NOMO-1 treated with DMSO at 0.1 percent for 48 hours (cell line): ENCODE results near the gene DLG3.

Source experiments
- DNase-seq: peaks from one replicate; lab custom pipeline; 2025; ENCODE audit not compliant: unreplicated experiment; lab: John Stamatoyannopoulos, UW

The DLG3 gene

DNA sequence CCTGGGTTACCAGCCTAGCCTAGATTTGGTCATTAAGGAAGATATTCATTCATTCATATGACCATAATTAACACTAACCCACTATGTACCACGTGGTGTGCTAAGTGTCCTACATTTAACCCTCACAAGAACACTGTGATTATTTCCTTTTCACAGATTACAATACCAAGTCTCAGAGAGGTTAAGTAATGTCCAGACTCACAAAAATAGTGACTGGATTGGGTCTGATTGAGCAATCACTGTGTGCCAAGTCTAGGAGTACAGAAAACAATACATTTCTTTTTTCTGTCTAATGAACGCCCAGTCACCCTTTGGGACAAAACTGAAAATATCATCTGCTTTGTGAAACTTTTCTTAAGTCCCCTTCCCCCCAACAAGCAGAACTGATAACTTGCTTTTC lies 7.6 kb upstream of the DLG3 start:
- DNase-seq = peak; percentile 29

DNA sequence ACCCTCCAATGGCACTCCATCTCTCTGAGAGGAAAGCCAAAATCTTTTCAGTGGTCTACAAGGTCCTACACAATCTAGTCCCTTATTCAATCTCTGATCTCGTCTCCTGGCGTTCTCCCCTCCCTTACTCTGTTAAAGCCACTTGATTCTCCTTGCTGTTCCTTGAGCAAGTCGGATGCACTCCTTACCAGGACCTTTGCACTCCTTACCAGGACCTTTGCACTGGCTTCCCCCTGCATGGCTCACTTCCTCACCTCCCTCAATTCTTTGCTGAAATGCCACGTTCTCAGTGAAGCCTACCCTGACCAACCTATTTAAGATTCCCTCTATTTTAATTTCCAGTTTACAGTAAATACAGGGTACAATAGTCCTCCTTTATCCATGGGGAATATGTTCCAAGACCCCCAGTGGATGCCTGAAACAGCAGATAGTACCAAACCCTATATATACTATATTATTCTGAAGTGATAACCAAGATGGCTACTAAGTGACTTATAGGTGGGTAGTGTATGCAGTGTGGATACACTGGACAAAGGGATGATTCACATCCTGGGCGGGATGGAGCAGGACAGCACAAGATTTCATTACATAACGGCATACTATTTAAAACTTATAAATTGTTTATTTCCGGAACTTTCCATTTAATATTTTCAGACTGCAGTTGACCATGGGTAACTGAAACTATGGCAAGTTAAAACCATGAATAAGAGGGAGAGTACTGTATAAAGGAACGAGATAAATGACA lies 6.5 kb upstream of the DLG3 start:
- DNase-seq = no peak

DNA sequence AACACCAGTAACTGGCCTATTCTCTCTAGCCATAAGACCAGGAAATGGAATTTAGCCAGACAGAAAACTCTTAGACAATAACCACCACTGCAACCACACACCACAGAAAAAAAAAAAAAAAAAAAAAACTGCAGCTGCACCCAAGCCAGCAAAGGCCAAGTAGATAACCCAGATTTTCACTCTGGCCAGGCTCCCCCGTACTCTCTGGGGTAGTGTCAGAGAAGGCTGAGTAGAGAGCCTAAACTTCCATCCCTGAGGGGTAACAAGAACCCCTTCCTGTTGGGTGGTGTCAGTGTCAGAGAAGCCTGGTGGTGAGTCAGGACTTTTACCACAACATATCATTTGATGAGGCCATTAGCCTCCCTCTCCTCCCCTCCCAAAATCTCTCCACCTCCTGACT lies 5.6 kb upstream of the DLG3 start:
- no peak for DNase-seq

DNA sequence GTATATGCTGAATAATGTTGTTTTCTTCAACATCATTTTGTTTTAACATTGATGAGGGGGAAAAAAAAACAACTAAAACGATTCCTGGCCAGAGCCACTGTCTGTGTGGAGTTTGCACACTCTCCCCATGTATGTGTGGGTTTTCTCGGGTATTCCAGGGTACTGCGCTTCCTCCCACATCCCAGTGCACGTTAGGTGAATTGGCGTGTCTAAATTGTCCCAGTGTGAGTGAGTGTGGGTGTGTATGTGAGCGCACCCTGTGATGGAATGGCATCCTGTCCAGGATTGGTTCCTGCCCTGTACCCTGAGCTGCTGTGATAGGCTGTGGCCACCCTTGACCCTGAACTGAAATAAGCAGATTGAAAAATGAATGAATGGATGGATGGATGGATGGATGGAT lies 2.4 kb upstream of the DLG3 start:
- DNase-seq = no peak

DNA sequence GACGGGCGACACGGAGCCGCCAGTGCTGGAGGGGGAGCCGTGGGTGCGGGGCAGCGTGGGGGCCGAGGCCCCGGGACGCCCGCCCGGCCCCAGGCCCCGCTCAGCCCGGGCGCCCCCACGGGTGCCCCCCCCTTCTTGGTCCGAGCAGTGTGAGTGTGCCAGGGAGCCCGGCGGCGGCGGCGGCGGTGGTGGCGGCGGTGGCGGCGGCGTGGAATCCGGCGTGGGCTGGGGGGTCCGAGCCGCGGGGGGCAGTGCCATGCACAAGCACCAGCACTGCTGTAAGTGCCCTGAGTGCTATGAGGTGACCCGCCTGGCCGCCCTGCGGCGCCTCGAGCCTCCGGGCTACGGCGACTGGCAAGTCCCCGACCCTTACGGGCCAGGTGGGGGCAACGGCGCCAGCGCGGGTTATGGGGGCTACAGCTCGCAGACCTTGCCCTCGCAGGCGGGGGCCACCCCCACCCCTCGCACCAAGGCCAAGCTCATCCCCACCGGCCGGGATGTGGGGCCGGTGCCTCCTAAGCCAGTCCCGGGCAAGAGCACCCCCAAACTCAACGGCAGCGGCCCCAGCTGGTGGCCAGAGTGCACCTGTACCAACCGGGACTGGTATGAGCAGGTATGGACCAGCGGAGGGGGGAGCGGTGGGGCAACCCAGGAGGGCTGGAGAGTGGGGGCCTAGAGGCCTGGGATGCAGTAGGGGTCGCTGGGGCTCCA lies 466 bp downstream of the DLG3 start:
- no peak for DNase-seq

DNA sequence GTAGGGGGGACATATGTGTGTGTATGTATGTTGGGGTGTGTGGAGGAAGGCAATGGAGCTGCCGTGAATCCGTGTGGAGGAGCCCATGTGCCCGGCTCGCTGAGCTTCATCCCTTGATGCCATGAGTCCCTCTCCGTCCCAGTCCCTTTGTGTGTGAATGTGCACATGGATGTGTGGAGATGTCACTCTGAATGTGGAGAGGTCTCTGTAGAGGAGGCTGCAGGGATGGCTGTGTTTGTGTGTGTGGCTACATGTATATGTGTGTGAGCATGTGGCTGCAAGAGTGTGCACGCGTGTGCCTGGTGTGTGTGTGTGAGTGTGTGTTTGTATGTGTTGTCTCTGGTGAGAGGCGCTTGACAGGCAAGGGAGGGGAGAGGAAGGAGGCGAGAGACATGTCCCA lies 1.3 kb downstream of the DLG3 start:
- no peak for DNase-seq

DNA sequence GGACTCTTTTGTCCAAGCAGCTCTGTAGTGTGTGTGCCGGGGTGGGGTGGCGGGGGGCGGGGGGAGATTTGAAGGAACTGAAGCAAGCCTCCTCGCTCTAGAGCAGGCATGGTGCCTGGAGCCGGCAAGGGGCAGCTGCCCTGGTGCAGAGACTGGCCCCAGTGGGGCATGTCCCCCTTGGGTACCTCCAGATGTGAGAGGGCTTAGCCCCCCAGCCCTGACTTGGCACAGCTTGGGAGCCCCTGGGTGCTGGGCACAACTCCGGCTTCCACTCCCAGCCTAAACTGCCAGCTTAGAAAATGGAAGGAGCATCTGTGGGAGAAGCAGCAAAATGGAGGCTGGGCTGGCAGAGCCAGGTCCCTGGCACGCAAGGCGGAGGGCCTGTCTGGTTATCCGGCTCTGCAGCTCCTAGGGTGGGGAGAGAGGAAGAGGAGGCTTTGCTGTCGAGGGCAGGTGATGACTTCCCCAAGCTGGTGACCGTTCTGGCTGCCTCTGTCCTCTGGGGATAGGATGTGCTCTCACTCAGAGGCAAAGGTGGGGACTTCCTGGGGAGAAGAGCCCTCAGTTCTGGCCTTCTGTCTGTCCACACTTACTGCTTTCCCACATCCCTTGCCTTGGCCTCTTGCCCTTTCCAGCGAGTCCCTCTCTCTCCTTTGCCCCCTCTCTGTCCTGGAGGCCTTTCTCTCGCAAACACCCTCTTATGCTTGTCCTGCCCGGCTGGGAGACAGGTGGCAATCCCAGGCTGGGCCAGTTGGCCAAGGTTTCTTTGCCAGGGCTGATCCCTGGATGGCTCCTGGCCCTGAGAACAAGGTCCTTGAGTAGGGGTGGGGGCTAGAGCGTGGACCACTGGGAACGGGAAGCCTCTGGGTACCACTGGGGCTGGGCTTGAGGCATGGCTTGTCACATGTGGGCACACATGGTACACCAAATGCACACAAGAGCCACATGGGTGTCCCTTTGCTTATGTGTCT lies 2.0 kb downstream of the DLG3 start:
- DNase-seq = no peak

DNA sequence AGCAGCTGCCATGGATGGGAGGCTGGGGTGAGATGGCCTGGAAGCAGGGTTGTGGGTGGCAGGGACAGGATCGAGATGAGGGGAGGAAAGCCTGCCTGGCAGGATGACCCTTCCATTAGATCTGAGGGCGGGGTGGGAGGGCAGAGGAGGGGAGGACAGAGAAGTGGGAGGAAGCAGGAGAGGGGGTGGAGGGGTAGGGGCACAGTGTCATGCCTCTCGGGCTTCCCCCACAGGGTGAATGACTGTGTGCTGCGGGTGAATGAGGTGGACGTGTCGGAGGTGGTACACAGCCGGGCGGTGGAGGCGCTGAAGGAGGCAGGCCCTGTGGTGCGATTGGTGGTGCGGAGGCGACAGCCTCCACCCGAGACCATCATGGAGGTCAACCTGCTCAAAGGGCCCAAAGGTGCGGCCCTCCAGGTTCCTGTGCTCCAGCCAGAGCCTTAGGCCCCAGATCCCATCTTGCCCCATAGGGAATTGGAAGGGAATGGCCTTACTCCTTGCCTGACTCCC lies 4.9 kb downstream of the DLG3 start:
- DNase-seq = no peak

DNA sequence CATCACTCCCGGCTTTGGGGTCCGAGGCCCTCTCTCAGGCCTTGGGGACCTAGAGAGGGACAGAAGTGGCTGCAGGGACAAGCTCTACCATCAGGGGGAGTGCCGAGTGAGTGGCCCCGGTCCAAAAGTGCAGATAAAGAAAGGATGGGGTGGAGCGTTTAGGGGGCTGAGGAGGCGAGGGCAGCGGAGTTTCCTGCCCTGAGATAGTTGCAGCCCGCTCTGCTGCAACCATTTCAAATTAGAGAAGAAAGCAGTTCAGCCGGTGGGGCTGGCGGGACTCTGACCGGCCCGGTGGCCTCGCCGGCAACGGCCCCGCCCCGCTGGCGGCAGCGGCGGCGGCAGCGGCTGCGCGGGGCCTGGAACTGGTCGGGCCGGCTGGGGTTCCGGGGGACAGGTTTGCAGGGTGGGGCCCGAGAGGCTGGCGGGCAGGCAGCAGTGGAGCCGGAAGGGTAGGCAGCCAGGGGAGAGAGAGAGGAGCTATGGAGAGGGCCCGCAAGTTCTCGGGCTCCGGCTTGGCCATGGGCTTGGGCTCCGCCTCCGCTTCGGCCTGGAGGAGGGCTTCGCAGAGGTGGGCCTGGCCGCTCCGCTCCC lies 7.6 kb downstream of the DLG3 start:
- DNase-seq = no peak

DNA sequence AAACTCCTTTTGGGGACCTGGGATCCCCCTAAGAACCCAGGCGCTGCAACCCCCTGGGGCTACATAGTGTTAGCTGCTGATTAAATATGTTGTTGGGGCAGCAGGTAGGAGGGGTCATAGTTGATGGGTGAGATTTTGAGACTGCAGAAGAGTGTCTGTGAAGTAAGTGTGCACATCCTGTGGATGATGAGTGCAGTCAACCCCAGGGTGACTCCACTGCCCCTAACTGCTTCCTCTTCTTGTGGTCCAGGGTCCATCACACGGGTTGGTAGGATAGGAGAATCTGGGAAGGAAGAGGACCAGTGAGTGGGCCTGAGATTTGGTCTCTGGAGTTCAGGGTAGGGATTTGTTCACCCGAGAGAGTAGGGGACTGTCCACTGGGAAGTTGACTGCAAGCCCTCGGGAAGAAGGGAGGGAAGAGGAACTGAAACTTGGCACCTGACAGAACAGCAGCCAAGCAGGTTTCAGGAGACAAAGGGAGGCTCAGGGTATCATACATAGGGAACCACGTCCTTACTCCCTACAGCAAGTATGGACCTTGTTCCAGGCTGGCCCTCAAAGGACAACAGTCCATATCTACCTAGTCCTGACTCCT lies 8.5 kb downstream of the DLG3 start:
- DNase-seq = no peak

DNA sequence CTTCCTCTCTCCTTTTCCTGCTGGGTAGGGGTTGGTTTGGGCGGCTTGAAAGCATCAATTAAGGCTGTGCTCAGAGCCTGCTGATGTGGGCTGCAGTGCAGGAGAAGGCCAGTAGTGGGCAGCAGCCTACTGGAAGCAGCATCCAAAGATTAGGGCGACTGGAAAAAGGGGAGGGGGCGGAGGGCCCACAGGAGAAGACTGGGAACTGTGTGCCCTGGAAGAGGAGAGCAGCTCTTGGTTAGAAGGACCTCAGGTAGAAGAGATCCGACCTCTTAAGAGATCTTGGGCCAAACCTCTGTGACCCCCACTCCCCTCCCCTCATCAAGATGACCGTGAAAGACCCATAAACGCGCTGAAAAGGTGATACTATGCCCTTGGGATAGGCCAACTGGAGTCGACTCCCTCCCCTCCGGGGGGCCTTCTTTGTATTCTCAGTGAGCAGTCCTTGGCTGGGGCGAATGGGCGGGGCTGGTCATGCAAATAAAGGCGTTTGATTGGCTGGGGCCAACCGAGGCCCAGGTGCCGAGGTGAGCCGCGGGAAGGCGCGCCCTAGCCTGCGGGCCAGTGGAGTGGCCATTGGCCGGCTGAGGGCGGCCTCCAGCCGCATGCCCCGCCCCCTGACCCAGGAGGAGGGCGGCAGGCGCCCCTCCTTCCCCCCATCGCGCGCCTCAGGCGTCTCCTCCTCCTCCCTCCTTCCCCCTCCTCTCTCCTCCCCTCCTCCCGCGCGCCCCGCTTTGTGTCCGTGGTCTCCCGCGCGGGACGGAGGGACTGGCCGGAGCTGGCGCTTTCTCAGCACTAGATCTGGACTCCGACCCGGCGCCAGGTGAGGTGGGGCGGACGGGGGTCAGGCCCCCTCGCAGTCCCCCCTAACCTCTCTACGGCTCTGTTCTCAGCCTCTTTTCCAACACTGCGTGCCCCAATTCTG lies 10.1 kb downstream of the DLG3 start:
- peak; percentile 33 for DNase-seq

DNA sequence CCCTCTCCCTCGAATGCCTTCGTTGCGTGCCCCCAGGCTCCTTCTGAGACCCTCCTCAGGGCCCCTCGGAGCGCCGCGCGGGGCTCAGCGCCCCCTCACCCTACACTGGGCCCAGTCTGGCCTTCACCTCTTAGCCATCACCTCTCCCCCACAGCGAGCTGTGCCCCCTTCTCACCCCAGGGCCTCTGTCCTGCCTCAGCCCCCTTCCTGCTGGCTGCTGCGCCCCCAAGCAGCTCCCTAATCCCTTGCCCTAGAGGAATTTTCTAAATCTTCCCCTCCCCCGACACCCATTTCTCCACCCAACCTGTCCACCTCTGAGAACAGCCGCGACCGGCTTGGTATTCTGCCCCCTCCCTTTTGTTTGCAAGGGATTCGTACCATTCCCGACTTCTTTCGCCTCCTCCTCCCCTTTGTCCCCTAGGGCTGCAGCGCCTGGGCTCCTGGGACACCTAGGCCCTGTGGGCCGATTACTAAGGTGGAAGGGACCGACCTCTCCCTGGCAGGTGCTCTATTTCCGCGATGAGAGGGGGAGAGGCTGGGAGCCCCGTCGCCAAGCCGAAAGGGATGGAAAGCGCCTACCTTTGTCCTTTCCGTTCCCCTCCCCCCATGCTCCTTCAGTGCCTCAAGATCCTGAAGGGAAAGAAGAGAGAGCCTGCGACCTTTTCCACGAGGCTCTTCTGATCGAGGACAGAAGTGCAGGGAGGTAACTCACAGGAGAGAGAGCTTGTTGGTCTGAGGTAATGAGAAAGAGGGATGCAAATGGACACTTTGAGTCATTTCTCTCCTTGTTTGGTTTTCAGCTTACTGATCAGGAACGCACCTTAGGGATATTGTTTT lies 10.9 kb downstream of the DLG3 start:
- DNase-seq = no peak

DNA sequence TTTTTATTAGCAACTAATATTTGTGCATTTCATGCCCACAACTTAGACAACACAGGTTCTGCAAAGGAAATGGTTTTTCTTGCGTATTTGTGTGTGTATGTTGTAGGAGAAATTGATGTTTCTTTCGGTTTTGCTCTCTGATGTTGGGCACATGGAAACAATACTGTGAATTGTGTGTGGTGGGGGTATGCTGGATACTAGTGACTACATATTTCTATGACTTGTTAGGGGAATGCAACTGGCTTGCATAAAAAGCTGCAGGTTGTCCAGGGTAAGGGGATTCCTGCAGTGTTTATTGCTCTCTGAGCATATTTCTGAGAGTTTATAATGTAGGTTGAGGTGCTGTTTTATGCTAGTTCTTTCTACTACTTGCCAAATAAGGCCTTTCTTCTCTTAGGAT lies 11.6 kb downstream of the DLG3 start:
- no peak for DNase-seq

DNA sequence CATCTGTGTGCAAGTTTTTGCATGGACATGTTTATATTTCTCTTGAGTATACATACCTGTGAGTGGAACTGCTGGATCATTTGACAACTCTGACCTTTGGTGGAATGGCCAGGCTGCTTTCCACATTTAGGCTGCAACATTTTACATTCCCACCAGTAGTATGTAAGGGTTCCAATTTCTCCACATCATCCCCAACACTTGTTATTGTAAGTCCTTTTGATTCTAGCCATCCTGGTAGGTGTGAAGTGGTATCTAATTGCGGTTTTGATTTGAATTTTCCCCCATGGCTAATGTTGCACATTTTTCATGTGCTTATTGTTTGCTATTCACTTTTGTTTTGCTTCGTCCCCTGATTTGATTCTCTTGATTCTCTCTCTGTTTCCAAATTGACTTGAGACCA lies 16.4 kb downstream of the DLG3 start:
- DNase-seq = no peak

DNA sequence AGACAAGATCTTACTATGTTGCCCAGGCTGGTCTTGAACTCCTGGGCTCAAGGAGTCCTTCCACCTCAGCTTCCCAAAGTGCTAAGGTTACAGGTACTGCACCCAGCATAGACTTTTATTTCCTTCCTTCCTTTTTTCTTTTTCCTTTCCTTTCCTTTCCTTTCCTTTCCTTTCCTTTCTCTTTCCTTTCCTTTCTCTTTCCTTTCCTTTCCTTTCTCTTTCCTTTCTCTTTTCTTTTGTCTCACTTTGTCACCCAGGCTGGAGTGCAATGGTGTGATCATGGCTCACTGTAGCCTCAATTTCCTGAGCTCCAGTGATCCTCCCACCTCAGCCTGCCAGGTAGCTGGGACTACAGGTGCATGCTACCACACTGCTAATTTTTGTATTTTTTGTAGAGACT lies 19.4 kb downstream of the DLG3 start:
- DNase-seq = no peak

DNA sequence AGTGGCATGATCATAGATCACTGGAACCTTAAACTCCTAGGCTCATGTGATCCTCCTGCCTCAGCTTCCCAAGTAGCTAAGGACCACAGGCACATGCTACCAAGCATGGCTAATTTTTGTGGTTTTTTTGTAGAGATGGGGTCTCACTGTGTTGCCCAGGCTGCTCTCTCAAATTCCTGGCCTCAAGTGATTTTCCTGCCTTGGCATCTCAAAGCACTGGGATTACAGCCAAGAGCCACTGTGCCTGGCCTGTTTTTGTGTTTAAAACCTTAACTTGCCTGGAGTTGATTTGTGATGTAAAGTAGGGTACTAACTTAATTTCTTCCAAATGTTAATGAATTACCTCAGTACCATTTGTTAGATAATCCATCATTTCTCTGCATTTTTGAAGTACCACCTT lies 22.3 kb downstream of the DLG3 start:
- DNase-seq = no peak

DNA sequence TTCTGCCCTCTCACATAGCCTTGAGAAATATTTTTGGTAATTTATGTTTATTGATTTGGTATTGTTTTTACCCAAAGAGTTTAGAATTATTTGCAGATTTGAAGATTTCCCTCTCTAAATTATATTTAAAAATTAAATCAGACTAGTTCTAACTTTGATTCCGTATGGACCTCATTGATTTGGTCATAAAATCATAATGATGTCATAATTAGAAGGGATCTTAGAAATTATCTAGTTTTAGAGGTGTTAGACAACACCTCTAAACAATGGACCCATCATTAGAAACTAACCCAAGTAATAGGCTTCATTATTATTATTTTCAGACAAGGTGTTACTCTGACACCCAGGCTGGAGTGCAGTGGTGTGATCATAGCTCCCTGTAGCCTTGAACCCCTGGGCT lies 24.1 kb downstream of the DLG3 start:
- DNase-seq = no peak

DNA sequence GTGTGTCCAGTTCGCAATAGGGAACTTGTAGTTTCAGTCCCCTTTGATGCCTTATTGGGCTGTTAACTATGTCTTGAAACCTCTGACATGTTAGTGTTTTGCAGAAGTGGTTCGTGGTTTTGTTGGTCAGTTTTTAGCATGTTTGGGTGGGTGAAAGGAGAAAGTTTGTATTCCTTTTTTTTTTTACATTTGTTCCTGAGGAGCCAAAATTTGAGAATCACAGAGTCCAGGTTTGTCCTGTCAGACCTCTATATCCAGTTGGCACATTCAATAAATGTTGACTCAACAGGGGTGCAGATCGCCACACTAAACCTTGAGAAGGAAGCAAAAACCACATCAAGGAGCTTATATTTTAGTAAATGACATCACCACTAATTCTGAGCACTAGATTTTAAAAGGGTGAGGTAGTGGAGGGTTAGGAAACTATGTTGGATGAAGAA lies 26.2 kb downstream of the DLG3 start:
- peak; percentile 56 for DNase-seq
